Stimulated activated CD8-positive, alpha-beta memory T cell treated with anti-CD3 and anti-CD28 coated beads, Interleukin-4, amount 100 ng/mL, for 24 hours (primary cell): ENCODE measurements around the gene BCAT1.

Experiments
- DNase-seq: peaks from one replicate; pipeline ENCODE4 v3.0.0-alpha.2; 2020; ENCODE audit warnings: low read depth

The BCAT1 gene

DNA sequence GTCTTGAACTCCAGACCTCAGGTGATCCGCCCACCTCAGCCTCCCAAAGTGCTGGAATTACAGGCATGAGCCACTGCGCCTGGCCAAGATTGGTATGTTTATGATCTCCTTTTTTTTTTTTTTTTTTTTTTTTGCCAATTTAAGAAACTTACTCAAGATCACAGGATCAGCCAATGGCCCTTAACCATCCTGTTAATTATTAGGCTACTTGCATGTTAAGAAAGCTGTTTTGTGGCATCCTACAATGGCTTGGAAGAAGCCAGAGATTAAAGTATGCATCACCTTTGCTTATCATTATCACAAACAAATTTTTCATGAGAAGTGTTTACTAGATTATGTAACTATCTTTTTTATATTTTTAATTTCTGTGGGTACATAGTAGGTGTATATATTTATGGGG, 140.2 kb downstream of the BCAT1 start:
- DNase-seq: no peak

DNA sequence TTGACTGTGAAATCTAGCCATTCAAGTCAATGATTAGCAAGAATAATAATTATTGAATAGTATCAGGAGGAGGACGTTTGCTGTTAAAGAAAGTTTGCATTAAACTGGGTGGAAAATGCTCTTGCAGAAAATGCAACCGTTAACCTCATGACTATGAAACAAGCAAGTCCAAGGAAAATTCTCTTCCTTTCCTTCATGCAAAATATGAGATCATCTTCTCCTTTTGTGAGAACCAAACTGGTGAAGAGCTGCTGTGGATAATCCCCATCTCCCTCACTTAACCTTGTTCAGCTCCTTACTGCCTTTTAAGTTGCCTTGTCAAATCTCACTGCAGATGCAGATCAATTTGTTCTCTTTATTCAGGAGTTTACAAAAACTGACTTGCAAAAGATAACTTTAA, 142.5 kb downstream of the BCAT1 start:
- DNase-seq: no peak

DNA sequence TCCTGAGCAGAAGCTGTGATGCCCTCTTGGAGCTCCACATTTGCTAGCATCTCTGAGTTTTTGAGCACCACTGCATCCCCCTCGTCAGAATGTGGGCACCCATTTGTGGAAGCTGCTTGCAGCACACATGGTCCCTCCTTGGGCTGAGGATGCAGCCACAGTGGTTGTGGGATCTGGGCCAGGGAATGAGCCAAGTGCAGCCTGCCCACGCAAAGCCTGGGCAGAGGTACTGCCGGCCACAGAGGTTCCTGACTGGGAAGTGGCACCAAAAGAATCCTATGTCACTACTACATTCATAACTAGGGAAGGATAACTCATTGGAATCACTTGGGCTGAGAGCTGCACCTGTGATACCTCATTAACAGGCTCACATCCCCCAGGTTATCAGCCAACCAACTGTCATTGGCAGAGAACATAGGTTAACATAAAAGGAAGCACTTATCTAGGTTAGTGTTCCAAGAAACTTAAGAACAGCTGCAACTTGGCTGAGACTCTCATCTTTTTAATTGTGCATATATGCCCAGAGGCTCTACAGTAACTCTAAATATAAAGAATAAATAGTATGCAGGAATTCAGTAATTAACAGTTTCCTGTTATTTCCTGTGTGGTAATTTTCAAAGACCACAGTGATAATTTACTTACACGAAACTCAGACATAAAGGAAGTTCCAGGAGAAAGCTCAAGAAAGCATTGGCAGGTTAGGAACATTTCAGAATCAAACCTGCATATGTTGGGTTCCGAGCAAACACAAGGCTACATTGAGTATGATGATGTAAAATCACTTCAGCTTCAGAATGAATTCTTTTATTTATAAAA, 145.3 kb downstream of the BCAT1 start:
- no peak for DNase-seq

DNA sequence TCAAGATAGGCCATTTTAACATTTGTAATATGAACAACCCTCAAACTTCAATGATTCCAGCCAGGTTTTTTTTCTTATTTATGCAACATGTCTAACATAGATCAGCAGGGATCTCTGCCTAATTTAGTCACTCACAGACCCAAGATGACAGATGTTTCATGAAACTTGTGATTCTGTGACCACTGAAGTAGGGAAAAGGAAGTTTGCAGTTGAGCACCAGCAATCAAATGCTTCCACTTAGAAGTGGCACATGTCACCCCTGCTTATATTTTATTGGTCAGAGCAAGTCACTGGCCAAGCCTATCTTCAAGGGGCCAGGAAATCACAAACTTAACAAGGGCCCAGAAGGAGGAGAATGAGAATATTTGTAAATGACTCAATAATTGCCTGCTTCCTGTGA, 150.6 kb downstream of the BCAT1 start:
- no peak for DNase-seq

DNA sequence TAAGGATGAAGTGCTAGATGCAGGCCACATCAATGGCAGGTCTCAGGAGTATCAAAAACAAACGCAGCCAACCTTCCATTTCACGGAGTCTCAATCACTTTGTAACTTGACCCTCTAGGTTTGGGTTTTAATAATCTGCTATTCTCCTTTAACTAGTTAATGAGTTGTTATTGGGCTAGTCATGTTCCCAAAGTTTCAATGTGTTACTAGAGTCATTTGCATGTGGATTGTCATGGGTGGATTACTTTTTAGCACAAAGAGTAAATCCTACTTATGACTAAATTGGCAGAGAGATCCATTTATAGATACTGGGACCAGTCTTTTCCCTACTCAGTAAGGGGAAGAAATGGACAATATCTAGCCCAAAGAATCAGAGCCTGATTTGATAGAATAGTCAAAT, 151.0 kb downstream of the BCAT1 start:
- no peak for DNase-seq

DNA sequence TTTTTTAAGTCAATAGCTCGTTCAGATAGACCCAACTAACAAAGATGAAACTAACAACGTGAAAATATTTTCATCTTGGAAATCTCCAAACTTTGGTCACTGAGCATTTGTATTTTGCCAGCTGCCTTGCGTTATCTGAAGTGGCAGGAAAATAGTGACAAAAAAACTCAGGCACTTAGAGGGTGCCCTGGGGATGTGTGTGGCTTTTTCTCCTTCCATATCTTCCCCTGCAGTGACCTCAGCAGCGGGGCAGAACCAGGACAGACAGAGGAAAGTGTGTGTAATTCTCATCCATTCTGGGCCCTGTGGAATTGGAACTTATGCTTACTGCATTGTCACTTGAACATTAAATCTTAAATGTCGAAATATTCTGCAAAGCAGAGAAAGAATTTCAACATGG, 152.0 kb downstream of the BCAT1 start:
- no peak for DNase-seq

DNA sequence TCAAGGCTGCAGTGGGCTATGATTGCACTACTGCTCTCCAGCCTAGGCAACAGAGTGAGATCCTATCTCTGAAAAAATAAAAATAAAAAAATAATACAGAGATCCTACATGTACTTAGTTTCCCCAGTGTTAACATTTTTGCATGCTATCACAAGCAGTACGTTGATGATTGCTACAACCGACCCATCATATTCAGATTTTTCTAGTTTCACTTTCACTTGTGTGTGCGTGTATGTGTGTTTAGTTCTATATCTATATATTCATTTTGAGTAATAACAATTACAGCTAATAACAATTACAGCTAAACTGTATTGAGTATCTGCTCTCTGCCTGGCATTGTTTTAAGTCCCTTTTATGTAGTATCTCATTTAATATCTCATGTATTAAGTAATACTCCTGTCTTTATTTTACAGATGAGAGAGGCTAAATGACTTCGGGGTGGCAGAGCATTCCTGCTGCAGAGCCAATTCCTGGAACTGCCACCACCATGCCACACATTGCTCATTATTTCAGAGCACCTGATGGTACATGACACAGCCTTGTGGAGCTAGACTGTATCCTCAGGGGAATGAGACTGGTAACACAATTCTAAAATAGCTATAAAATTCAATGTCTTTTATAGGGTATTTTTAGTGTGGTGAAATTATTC, 153.1 kb downstream of the BCAT1 start:
- DNase-seq: no peak

DNA sequence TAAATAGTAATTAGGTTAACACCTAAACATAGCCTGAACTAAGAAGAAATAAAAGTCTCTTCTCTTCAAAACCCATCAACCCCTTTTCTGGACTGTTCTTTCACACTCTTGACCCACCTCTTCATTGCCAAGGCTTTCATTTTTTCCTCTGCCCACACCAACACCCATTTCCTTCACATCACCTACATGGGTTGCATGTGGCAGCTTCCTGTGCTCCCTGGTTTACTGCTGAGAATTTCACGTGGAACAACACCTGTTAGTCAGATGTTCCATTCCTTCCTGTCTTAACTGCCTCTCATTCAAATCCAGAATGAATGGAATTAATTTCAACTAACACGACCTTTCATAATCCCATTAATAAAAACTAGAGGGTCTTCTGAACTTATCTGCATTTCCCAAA, 157.3 kb downstream of the BCAT1 start:
- no peak for DNase-seq

DNA sequence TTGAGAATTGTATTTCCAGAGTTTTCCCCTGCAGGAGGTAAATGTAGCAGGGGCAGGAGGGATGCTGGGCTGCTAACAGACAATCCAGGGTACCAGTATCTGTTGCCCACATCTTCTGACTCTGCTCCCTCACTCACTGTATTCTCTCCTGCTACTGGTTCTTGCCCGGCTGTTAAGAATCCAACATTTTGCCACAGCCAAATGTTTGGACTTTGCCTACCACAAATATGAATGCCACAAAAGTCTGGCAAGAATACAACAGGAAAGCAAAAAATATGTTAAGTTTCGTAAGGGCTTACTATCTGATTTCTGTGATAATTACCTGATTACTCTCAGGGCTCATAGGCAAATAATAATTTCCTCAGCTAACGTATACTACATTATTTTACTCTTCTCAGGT, 160.0 kb downstream of the BCAT1 start:
- no peak for DNase-seq

DNA sequence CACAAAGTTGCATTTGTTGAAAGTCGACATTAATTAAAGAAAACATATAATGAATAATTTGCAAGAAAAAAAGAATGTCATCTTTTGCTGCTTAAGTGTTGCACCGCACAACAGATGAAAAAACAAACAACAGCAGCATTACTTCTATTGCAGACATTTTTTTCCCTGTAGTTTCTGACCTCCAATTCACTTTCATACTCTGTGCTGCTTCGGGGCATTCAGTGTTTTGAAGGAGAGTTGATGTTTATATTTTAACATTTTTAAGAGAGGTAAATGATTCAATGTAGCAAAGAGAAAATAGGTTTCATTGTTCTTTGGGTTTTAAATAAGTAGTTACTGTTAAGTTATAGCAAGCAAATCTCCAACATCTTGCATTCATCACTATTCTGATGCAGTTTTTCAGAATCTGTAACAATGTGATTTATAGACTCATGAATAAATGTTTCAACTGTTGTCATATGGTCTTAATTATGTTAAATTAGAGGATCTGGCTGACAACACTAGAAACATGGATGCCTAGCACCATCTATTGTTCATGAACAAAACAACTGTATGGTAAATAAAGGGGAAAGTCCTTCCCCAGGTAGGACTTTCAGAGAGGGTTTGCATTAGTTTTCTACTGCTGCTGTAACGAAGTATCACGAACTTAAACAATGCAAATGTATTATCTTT, 168.1 kb downstream of the BCAT1 start:
- DNase-seq: no peak

DNA sequence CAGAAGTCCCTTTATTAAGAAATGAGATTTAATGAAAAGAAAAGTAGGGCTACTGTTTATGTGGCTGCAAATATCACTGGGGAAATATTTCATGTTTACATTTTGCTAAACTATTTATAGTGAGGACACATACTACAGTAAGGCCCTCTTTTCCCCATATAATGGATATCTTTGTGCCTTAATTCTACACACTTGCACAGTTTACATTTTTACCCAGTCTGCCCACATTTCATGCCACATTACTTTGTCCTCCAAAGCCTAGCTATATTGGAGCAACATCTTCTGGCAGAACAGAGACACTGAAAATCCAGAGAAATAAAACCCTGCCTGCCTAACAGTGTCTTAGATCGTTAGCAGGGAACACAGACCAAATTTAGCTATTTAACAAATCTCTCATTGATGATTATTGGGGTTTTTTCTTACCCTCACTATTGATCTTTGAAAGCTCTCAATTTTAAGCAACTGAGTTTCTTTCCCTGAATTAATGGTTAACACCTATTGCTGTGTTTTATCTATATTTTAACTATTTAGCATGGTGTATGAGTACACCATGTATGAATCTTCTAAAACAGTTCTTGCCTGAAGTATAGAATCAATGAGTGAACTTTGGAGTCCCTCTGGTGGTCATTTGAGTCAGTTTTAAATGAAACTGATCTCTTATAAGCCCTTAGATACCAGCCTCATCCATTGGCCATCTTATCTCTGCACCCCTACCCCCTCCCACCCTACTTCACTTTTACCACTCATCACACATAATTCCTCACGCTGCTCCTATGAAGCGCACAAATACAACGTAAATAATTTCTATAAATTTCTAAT, 170.2 kb downstream of the BCAT1 start:
- DNase-seq: no peak

DNA sequence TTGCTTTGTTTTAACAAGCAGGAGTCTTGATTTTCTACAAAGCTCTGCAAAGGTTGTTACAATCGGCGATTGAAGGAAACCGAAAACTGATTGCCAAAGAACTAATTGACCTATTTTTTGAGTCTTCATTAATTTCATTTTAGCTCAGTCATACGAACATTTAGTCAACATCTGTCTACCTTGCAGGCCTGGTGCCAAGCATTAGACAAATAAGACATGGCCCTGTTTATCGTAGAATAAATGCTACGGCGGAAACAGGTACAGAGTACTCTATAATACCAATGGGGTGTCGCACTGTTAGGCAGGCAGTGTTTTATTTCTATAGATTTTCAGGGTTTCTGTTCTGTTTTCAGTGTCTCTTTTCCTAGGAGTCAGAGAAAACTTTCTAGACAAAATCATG, 171.5 kb downstream of the BCAT1 start:
- no peak for DNase-seq

DNA sequence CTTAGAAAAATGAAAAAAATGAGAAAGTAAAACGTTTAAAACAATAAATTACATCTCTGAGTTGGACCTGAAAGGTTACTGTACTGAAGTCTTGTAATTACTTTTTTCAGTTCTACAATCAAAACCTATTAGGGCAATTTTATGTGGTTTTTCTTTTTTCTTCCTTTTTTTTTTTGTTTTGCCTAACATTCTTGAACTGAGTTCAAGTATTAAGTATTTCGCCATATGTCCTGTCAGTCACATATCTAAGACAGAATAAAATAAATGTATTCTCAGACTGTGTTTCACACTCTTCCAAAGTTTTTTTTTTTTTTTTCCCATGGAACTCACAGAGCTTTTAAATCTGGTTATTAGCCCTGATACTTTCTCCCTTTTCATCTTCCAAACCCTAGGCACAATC, 172.0 kb downstream of the BCAT1 start:
- no peak for DNase-seq

DNA sequence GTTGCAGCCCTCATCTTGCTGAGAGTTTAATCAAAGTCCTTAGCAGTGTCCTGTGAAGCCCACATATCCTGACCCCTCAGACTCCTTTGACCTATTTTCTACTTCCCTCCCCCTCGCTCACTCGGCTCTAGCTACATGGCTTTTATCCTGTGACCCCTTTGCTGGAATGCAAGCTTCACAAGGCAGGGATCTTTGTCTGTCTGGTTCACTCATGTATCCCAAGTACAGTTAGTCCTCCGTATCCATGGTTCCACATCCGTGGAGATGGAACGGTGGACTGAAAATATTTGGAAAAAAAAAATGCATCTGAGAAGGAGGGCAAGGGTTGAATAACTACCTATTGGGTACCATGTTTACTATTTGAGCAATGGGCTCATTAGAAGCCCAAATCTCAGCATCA, 173.8 kb downstream of the BCAT1 start:
- no peak for DNase-seq

DNA sequence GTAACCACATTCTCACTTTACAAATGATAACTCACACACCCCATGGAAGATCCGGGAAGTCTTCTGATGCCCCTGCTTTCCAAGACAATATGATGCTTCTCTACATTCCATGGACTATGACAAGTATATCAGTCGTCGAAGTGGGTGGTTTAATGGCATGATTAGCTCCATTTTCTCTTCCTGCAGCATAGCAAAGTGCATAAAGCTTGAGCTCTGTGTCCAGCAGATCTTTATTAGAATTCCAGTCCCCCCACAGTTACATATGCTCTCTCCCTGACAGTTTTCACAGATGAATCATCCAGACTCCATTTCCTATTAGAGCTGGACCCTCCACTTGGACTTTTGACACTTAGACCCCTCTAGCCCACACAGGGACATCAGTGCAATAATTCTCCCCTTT, 174.9 kb downstream of the BCAT1 start:
- DNase-seq: no peak

DNA sequence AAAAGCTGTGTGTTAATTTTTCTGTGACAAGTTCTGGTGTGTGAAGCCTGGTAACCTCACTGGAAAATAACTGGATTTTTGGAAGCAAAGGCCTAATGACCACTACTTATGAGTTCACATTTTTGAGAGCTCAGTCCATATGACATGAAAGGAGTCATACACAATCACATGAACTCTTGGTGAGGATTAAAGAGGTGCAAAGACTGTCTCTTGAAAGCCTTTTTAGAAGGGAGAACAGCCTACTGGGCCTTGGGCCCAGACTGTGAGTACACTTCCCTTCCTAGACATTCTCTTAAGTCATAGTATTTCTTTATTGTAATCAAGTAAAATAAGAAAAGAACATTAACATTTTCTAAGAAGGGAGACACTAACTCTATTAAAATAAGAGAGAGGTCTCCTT, 176.1 kb downstream of the BCAT1 start:
- DNase-seq: no peak

DNA sequence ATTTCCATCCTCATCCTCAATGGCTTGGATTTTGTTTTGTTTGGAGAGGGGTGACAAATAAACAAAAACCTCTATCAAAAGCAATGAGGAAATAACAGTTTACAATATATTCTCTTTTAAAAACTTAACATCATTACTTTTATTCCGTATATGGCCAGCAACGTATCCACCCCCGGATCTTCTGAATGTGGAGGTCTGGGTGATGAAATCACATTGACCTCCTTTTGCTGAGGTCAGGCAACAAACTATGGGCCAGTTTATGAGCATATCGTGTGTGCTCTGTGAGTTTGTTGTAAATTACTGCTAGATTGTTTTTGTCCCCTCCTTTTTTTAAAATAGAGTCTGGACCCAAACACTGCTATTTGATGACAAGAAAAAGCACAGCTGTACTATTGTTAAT, 178.1 kb downstream of the BCAT1 start:
- no peak for DNase-seq

DNA sequence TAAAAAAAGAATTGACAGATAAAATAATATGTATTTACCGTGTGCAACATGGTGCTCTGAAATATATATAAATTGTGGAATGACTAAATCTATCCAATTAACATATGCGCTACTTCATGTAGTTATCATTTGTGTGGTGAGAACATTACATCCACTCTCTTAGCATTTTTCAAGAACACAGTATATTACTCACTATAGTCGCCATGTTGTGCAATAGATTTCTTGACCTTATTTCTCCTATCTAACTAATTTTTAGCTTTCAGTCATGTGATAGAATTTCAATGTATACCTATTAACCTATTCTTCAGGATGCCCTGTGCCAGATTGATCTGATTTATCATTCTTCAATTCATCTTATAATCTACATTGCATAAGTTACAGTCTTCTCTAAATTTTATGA, 178.6 kb downstream of the BCAT1 start:
- no peak for DNase-seq

DNA sequence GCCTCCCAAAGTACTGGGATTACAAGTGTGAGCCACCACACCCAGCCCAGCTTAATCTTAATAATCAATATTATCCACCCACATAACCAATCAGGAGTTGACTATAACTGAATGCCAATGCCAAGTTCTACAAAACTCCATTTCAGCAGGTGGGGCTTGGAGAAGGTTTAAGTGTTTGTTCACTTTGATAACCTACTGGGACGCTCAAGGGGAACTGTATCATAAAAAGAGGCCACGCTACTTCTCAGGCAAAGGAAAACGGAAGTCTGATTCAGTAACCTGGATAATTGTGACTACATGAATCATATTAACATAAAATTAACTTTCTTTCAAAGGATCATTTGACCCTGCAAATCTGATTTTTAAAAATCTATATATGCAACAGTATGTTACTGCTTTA, 179.2 kb downstream of the BCAT1 start:
- DNase-seq: no peak

DNA sequence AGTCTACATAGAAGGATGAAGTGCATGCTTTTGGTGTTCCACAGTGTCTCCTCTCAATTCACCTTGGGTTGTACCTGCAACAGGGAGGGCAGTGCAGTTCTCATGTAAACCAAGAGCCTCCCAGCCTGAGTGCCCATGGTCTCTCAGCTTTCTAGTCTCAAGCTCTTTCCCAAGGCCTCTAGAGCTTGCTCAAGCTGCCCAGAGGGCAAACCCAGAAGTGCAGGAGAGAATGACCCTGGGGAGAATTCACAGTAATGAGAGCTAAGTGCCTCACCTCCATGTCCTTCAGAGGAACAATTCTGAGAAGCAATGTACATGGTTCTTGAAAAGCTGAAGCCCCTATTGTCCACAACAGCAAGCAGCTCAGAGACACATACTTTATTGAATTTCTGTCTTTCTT, 180.5 kb downstream of the BCAT1 start:
- DNase-seq: no peak

DNA sequence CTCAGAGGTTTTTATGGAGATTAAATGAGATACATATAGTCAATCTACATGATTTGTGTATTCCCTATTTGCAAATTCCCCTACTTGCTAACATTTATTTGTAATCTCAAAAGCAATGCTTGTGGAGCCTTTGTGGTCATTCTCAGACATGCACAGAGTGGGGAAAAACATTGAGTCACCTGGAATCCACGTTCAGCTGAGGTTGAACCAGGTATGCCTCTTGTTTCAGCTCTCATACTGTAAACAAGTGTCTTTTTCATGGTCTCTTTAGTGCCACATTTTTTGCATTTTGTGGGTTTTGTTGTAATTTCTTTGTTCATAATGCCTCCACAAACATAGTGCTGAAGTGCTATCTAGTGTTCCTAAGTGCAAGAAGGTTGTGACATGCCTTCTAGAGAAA, 181.9 kb downstream of the BCAT1 start:
- no peak for DNase-seq

DNA sequence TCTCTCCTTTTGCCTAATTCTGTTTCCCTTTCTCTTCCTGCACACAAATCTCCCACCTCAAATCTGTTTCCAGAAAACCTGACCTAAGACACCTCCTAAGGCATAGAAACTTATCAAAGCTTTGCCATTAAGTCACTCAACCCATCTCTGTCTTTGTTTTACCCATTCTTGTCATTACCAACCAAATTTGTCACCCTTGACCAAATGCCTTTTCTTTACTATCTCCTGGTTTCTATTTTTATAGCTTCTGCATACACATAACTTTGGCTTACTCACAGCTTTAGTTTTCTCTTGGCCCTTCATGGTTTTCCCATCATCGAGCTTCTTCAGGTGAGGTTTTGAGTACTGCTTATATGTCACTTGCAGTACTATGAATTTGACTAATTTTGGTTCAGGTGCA, 184.2 kb downstream of the BCAT1 start:
- no peak for DNase-seq
